Memory B cell (primary cell): ENCODE data around the gene PPP2R2C.

Source experiments
- ATAC-seq: fragments of 150-1000 bp; cut with Tn5 transposase; 2 replicates; pipeline ENCODE4 v1.10.0; 2021; ENCODE audit warnings: low read depth, mild to moderate bottlenecking, moderate library complexity
- DNase-seq, 2 donors: peaks; one replicate each; pipeline ENCODE4 v3.0.0; 2022; ENCODE audit warnings: low spot score in 2 of 2
- H3K27ac Mint-ChIP-seq: one replicate; pipeline ENCODE4 v1.8.0; 2022; ENCODE audit warnings: mild to moderate bottlenecking, moderate library complexity, mixed read lengths
- H3K27me3 Mint-ChIP-seq: one replicate; pipeline ENCODE4 v1.8.0; 2022; ENCODE audit warnings: mixed read lengths
- H3K36me3 Mint-ChIP-seq: one replicate; pipeline ENCODE4 v1.8.0; 2022; ENCODE audit warnings: mild to moderate bottlenecking, mixed read lengths
- H3K4me1 Mint-ChIP-seq: one replicate; pipeline ENCODE4 v1.8.0; 2022; ENCODE audit warnings: mixed read lengths
- H3K4me3 Mint-ChIP-seq: one replicate; pipeline ENCODE4 v1.8.0; 2022; ENCODE audit warnings: mild to moderate bottlenecking, moderate library complexity, mixed read lengths
- H3K9me3 Mint-ChIP-seq: one replicate; pipeline ENCODE4 v1.8.0; 2022; ENCODE audit warnings: mixed read lengths

PPP2R2C gene

DNA sequence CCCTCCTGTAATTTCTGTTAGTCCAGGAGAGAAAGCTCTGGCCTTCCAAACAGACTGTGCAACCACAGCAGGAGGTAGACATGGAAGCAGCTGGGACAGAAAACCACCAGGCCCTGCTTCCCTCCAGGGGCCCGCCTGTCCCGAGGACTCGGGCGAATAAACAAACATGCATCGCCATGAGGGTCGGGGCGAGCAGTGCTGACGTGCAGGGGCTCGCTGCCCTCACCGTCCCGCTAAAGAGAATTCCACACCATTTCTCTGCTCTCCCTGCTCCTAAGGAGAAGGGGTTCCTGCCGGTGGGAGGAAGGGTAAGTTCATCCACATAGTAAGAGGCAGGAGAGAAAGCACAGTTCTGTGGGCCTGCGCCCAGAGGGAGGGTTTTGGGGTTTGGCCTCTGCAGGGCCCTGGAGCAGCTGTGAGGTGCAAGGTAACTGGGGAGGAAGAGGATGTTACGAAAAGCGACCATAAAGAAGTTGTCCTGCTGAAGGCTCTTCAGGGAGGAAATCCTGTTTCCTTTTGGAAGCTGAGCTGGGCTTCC, 147.9 kb downstream of the PPP2R2C start:
- DNase-seq (no peak), ATAC-seq (no peak)
- Mint-ChIP-seq H3K9me3 (peaks cover 2% of the 10 kb centered on the region), H3K4me3 (no peak overlapping the region), H3K4me1 (no peaks in the 10 kb centered on the region), H3K36me3 (peaks cover 2% of the 10 kb centered on the region), H3K27ac (no peak overlapping the region), H3K27me3 (peaks cover 17% of the 10 kb centered on the region)

DNA sequence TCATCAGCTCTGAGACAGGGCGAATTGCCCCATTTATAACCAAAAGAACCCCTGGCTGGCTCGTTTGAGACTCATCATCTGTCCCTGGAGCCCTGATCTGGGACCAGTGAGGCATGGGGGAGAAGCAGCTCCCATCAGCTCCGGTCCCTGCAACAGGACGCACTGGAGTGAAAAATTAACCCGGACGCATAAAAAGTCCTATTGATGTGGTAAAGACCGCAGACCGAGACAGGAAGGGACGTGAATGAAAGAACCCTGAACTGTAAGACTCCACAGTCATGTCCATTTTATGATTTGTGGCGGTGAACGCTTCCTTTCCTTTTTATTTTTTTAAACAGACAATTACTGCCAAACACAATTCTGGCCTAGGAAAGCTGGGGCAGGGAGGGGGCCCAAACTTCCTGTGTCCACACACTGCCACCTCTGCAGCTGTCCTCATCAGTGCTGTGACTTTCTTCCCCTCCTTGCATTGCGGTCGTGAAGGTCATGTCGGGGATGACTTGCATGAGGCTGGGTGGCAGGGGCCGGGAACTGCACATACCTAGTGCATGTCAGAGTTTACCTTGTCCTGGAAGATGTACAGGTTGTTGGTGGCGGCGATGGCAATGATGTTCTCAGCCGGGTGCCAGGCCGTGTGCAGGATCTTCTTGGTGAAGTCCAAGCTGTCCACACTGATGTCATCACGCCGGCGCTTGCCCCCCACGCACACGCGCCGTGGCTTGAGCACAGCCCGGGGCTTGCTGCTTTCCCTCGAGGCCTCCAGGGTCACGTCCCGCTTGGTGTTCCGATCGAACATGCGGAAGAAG, 149.4 kb downstream of the PPP2R2C start:
- Mint-ChIP-seq H3K36me3 (peaks cover 2% of the 10 kb centered on the region), H3K4me3 (no peak overlapping the region), H3K4me1 (no peaks in the 10 kb centered on the region), H3K9me3 (peaks cover 2% of the 10 kb centered on the region), H3K27ac (no peak overlapping the region), H3K27me3 (peaks cover 16% of the 10 kb centered on the region)
- DNase-seq (no peak), ATAC-seq (no peak)

- peaks cover 19% of the 10 kb centered on the region for H3K27me3 Mint-ChIP-seq
- H3K4me1 Mint-ChIP-seq: no peaks in the 10 kb centered on the region
- H3K4me3 Mint-ChIP-seq: no peak overlapping the region
- H3K27ac Mint-ChIP-seq: no peak overlapping the region
- no peak for ATAC-seq
- peaks cover 2% of the 10 kb centered on the region for H3K36me3 Mint-ChIP-seq
- no peak for DNase-seq
- peaks cover 2% of the 10 kb centered on the region for H3K9me3 Mint-ChIP-seq
Measured at GRCh38 chr4:6322067-6322760, 150.2 kb downstream of the PPP2R2C start.

DNA sequence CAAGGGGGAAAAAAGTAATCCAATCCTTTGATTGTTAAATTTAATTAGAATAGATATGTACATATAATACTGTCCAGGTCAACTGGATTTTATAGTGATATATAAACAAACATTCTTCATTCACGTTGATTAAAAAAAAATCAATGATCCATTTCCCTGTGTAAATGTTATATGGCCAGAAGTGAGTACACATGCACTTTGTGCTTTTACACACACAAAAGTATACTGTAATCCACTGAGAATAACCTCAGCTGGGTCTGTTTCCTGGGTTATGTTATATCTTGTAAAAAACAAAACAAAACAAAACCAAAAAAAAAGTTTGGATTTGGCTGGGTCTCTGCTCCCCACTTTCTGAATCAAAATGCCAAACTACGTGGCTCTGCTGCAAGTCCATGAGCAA, 151.1 kb downstream of the PPP2R2C start:
- Mint-ChIP-seq H3K9me3 (peaks cover 2% of the 10 kb centered on the region), H3K27me3 (peaks cover 21% of the 10 kb centered on the region), H3K27ac (no peak overlapping the region), H3K4me1 (no peaks in the 10 kb centered on the region), H3K36me3 (peaks cover 2% of the 10 kb centered on the region), H3K4me3 (no peak overlapping the region)
- ATAC-seq (no peak), DNase-seq (no peak)

DNA sequence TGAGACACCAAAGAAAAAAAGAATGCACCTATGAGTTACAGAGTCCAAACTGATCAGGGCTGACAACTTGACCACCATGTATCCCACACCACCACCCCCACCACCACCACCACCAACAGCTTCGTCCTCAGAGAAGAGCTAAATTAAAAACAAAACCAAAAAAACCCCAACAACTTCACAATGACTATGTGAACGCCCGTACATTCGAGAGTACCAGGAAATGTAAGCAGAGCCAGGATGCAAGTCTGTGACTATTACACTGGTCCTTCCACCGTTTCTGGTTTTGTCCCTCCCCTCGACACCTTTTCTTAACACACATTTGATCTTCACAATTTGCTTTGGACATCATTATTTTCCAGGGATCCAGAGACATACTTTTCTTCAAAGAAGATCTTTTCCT, 151.8 kb downstream of the PPP2R2C start:
- DNase-seq: no peak
- no peak overlapping the region for H3K27ac Mint-ChIP-seq
- H3K9me3 Mint-ChIP-seq: no peaks in the 10 kb centered on the region
- H3K4me3 Mint-ChIP-seq: no peak overlapping the region
- ATAC-seq: no peak
- no peaks in the 10 kb centered on the region for H3K4me1 Mint-ChIP-seq
- H3K27me3 Mint-ChIP-seq: peaks cover 18% of the 10 kb centered on the region
- no peaks in the 10 kb centered on the region for H3K36me3 Mint-ChIP-seq

DNA sequence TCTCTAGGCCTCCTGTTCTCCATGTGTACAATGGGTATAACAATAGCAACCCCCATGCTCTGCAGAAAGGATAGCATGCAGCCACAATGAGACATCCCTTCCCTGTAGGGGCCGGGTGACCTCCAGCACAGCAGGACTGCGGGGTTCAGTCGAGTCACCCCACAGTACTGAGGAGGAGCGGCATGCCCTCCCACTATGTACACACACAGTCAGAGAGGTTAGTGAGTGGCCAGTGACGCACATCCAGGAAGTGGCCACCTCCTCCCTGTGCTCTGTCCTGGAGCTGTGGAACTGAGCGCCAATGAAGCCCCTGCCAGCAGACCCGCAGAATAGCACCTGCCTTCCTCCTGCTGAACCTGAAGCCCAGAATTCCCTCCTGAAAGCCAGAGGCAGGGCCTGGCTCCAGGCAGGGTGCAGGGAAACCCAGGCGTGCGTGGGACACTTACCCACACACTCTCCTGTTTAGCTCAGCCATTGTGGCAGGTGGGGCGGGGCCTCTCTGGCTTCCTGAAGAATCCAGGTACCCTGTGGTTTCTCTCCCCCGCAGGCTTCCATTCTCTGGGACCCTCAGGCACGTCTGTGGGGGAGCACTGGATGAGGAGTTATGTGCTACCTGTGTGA, 152.8 kb downstream of the PPP2R2C start:
- no peak overlapping the region for H3K4me3 Mint-ChIP-seq
- H3K9me3 Mint-ChIP-seq: no peaks in the 10 kb centered on the region
- ATAC-seq: no peak
- no peaks in the 10 kb centered on the region for H3K4me1 Mint-ChIP-seq
- H3K27ac Mint-ChIP-seq: no peak overlapping the region
- no peak for DNase-seq
- H3K27me3 Mint-ChIP-seq: peaks cover 18% of the 10 kb centered on the region
- H3K36me3 Mint-ChIP-seq: no peaks in the 10 kb centered on the region

- Mint-ChIP-seq H3K4me1 (no peaks in the 10 kb centered on the region), H3K36me3 (no peaks in the 10 kb centered on the region), H3K27ac (no peak overlapping the region), H3K27me3 (peaks cover 26% of the 10 kb centered on the region), H3K9me3 (no peaks in the 10 kb centered on the region), H3K4me3 (no peak overlapping the region)
- DNase-seq (no peak), ATAC-seq (no peak)
Measured at GRCh38 chr4:6318206-6318605, 154.2 kb downstream of the PPP2R2C start.

DNA sequence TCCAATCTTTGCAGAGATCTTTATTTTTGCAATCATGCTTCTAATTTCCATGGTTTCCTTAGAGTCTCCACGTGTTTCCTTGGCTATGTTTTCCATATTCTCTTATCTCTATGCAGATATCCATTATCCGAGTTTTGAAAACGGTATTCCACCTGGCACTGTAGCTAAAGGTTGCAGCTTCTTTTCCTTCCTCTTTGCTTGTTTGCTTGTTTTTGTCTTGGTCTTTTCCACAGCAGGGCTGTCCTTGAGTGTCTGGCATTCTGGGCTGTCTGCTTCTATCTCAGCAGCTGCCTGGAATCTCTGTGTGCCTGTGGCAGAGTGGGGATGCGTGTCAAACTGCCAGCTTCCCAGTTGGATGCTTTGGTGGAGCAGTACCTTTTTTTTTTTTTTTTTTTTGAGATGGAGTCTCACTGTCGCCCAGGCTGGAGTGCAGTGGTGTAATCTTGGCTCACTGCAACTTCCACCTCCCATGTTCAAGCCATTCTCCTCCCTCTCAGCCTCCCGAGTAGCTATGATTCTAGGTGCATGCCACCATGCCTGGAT, 155.9 kb downstream of the PPP2R2C start:
- H3K4me1 Mint-ChIP-seq: no peaks in the 10 kb centered on the region
- H3K27ac Mint-ChIP-seq: no peak overlapping the region
- H3K36me3 Mint-ChIP-seq: no peaks in the 10 kb centered on the region
- no peaks in the 10 kb centered on the region for H3K9me3 Mint-ChIP-seq
- ATAC-seq: no peak
- peaks cover 23% of the 10 kb centered on the region for H3K27me3 Mint-ChIP-seq
- no peak overlapping the region for H3K4me3 Mint-ChIP-seq
- DNase-seq: no peak

DNA sequence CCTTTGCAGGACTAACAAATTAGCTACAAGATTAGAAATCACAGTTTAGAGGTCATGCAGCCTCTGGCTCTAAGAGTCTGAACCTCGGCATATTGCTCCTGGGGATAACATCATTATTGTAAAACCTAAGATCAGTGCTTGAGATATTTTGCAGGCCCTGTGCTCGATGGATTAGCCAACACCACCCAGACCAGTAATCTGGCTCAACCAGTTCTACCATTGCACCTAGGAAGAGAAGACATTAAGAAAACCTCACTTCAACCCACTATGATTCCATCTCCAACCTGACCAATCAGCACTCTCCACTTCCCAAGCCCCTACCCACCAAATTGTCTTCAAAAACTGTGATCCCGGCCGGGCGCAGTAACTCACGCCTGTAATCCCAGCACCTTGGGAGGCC, 159.2 kb downstream of the PPP2R2C start:
- Mint-ChIP-seq H3K36me3 (peaks cover 2% of the 10 kb centered on the region), H3K9me3 (no peaks in the 10 kb centered on the region), H3K4me3 (no peak overlapping the region), H3K4me1 (no peaks in the 10 kb centered on the region), H3K27me3 (peaks cover 26% of the 10 kb centered on the region), H3K27ac (no peak overlapping the region)
- ATAC-seq (no peak), DNase-seq (no peak)

GRCh38 chr4:6309777-6310176, 162.6 kb downstream of the PPP2R2C start:
- no peak overlapping the region for H3K27ac Mint-ChIP-seq
- H3K4me1 Mint-ChIP-seq: no peaks in the 10 kb centered on the region
- peaks cover 2% of the 10 kb centered on the region for H3K36me3 Mint-ChIP-seq
- H3K9me3 Mint-ChIP-seq: no peaks in the 10 kb centered on the region
- peaks cover 23% of the 10 kb centered on the region for H3K27me3 Mint-ChIP-seq
- H3K4me3 Mint-ChIP-seq: no peak overlapping the region
- ATAC-seq (no peak), DNase-seq (no peak)

DNA sequence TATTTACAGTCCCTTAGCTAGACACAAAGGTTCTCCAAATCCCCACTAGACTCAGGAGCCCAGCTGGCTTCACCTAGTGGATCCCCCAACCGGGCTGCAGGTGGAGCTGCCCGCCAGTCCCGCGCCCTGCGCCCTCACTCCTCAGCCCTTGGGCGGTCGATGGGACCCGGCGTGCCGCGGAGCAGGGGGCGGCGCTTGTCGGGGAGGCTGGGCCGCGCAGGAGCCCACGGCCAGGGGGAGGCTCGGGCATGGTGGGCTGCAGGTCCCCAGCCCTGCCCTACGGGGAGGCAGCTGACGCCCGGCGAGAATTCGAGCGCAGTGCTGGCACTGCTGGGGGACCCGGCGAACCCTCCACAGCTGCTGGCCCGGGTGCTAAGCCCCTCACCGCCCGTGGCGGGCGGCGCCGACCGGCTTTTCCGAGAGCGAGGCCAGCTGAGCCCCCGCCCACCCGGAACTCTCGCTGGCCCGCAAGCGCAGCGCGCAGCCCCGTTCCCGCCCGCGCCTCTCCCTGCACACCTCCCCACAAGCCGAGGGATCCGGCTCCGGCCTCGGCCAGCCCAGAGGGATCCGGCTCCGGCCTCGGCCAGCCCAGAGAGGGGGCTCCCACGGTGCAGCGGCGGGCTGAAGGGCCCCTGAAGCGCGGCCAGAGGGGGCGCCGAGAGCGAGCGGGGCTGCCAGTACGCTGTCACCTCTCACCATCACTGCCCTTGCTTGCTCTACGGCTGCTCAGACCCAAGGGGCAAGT, 163.3 kb downstream of the PPP2R2C start:
- no peaks in the 10 kb centered on the region for H3K4me1 Mint-ChIP-seq
- H3K27ac Mint-ChIP-seq: no peak overlapping the region
- peaks cover 2% of the 10 kb centered on the region for H3K36me3 Mint-ChIP-seq
- H3K4me3 Mint-ChIP-seq: no peak overlapping the region
- no peak for DNase-seq
- ATAC-seq: no peak
- H3K27me3 Mint-ChIP-seq: peaks cover 19% of the 10 kb centered on the region
- H3K9me3 Mint-ChIP-seq: no peaks in the 10 kb centered on the region

DNA sequence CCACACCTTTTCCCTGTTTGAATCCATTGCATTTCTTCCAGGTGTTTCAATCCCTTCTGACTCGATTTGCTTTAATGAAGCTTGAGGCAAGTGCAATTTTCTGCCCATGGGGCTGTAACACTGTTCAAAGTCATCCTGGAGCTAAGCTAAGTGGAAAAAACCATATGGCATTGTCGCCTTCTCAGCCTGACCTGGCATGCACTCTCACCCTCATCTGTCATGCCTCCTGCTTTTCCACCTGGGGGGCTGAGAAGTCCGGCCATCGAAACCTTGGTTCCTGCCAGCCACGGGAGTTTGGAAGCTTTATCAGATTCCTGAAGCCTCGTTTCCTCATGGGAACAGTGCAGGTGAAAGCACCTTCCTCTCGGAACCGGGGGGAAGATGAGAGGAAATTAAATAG, 164.5 kb downstream of the PPP2R2C start:
- ATAC-seq (no peak), DNase-seq (no peak)
- Mint-ChIP-seq H3K36me3 (peaks cover 2% of the 10 kb centered on the region), H3K27ac (no peak overlapping the region), H3K9me3 (no peaks in the 10 kb centered on the region), H3K4me3 (no peak overlapping the region), H3K4me1 (no peaks in the 10 kb centered on the region), H3K27me3 (peaks cover 12% of the 10 kb centered on the region)

DNA sequence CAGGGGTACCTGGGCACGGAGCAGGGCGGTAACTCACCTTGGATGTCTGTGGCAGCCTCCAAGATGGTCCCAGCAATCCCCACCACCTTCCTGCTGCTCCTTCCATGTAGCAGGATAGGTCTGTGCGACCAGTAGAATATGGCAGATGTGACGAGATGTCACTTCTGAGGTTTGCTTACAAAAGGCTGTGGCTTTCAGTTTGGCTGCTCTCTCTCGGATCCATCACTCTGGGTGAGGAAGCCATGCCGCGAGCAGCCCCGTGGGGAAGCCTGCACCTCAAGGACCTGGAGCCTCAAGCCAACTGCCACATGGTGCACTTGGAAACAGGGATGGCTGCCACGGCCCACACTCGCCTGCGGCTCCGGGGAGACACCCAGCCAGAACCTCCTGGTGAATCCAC, 165.2 kb downstream of the PPP2R2C start:
- H3K27ac Mint-ChIP-seq: no peak overlapping the region
- no peak for ATAC-seq
- DNase-seq: no peak
- no peak overlapping the region for H3K4me3 Mint-ChIP-seq
- H3K9me3 Mint-ChIP-seq: no peaks in the 10 kb centered on the region
- peaks cover 8% of the 10 kb centered on the region for H3K36me3 Mint-ChIP-seq
- peaks cover 11% of the 10 kb centered on the region for H3K27me3 Mint-ChIP-seq
- H3K4me1 Mint-ChIP-seq: no peaks in the 10 kb centered on the region
